ENCODE measurements around the gene CAMSAP1. TPM values are rescaled to one million over a fixed set of nuclear protein-coding genes. Genes with fewer than 3 reads are reported as not detected.

The CAMSAP1 gene
- total RNA-seq, 1 experiment from 2014 or later = 52.7 TPM

- Histone ChIP-seq H2BK120ac (ENCODE audit: low read depth, low read length, poor library complexity, severe bottlenecking) (no peak overlapping the region), H3K4me2 (ENCODE audit: insufficient read depth, insufficient read length, low read length) (no peak overlapping the region), H3K56ac (ENCODE audit: insufficient read length, low read depth, low read length) (no peak overlapping the region), H3K4me1 (ENCODE audit: insufficient read depth, low read length) (no peaks in the 10 kb centered on the region), H3K14ac (ENCODE audit: insufficient read depth, low read length) (no peak overlapping the region), H2AK5ac (ENCODE audit: insufficient read length, low read length) (no peak overlapping the region), H2BK20ac (ENCODE audit: low read depth, low read length, poor library complexity, severe bottlenecking) (no peak overlapping the region), H2AFZ (ENCODE audit: low read length) (no peak overlapping the region), H4K8ac (replicated peaks; ENCODE audit: insufficient read length, low read depth, low read length) (no peak overlapping the region), H3K27ac (ENCODE audit: insufficient read length, low read depth, low read length) (no peak overlapping the region), H3K9me3 (ENCODE audit: control insufficient read depth, low read depth, low read length) (no peaks in the 10 kb centered on the region), H3K79me2 (ENCODE audit: insufficient read depth, low read length) (no peaks in the 10 kb centered on the region), H3K23me2 (ENCODE audit: insufficient read length, low read depth, low read length, poor library complexity, severe bottlenecking) (no peaks in the 10 kb centered on the region), H2BK5ac (ENCODE audit: insufficient read length, low read length) (no peak overlapping the region), H3K18ac (ENCODE audit: insufficient read length, low read depth, low read length) (no peak overlapping the region), H2BK15ac (ENCODE audit: low read depth, low read length) (no peak overlapping the region), H3K79me1 (ENCODE audit: insufficient read depth, low read depth, low read length, poor library complexity, severe bottlenecking) (no peaks in the 10 kb centered on the region), H3K23ac (ENCODE audit: insufficient read length, low read depth, low read length) (no peak overlapping the region), H3K4ac (ENCODE audit: low read depth, low read length) (no peak overlapping the region), H4K20me1 (ENCODE audit: control insufficient read depth, insufficient read depth, insufficient read length) (peaks cover 2% of the 10 kb centered on the region), H4K91ac (ENCODE audit: insufficient read length, low read depth, low read length) (no peak overlapping the region), H2BK12ac (ENCODE audit: insufficient read length, low read depth, low read length) (no peak overlapping the region), H3K27me3 (ENCODE audit: insufficient read depth, low read length) (no peaks in the 10 kb centered on the region), H3K9ac (ENCODE audit: extremely low read depth, insufficient read length, low read length) (no peak overlapping the region), H3T11ph (ENCODE audit: low read length) (no peak overlapping the region), H4K5ac (ENCODE audit: insufficient read length, low read depth, low read length) (no peak overlapping the region)
- no peaks in the 10 kb centered on the region; the same call in 1 of the 2 replicates for H3K27me3 Mint-ChIP-seq (ENCODE audit: low read depth)
- TF ChIP-seq CTCF (conservative IDR thresholded peaks at IDR 0.05) = no peak
- H3K4me1 Mint-ChIP-seq = no peaks in the 10 kb centered on the region
- no peaks in the 10 kb centered on the region for H3K36me3 Mint-ChIP-seq (ENCODE audit: insufficient read depth in 1 of 3, low read depth in 3 of 3)
- no peaks in the 10 kb centered on the region for H3K9me3 Mint-ChIP-seq
- no peak overlapping the region for H3K27ac Mint-ChIP-seq
- H3K4me3 Mint-ChIP-seq = no peak overlapping the region
- DNase-seq = no peak
Measured at GRCh38 chr9:135777623-135778177, 129.6 kb downstream of the CAMSAP1 start.

Data from H9 (cell line).